Activated naive CD8-positive, alpha-beta T cell treated with anti-CD3 and anti-CD28 coated beads, Interleukin-2, amount 50 U/mL, for 24 hours (primary cell): Measurements from ENCODE around the gene DYDC2.
"Not testable (repeated sequence)": the region's sequence is repeated elsewhere in the genome, so short reads cannot be mapped to it uniquely, and the experiment has no call there.

Experiments
- ATAC-seq: fragments of 150-1000 bp; cut with Tn5 transposase; one replicate; pipeline ENCODE4 v1.10.0; 2021
- DNase-seq: peaks from one replicate; pipeline ENCODE4 v3.0.0; 2021
- H3K27ac Mint-ChIP-seq: one replicate; pipeline ENCODE4 v1.8.0; 2021; ENCODE audit warnings: mild to moderate bottlenecking, mixed read lengths
- H3K27me3 Mint-ChIP-seq: one replicate; pipeline ENCODE4 v1.8.0; 2021; ENCODE audit warnings: mixed read lengths
- H3K36me3 Mint-ChIP-seq: one replicate; pipeline ENCODE4 v1.8.0; 2021; ENCODE audit warnings: low read depth, mixed read lengths
- H3K4me1 Mint-ChIP-seq: one replicate; pipeline ENCODE4 v1.8.0; 2021; ENCODE audit warnings: mixed read lengths
- H3K4me3 Mint-ChIP-seq: one replicate; pipeline ENCODE4 v1.8.0; 2021; ENCODE audit warnings: mild to moderate bottlenecking, moderate library complexity, mixed read lengths
- H3K9me3 Mint-ChIP-seq: one replicate; pipeline ENCODE4 v1.8.0; 2021; ENCODE audit warnings: mixed read lengths

Gene DYDC2

DNA sequence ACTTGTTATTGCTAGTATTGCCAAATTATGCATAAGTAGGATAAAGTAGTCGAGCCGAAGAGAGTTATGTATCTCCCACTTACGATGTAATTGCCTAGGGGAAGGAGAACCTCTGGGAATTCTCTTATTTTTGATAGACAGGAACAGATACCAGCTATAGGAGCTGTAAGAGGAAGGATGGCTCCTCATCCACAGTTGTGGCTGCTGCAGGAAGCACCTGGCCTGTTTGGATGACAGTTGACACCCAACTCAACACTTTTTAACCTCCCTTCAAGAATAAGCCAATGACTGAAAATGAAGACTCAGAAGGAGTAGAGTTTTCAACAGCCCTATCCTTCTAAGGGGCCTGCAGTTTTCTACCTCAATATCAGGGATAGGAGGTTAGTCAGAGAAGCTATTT lies 6.3 kb upstream of the DYDC2 start:
- peaks cover 18% of the 10 kb centered on the region for H3K27me3 Mint-ChIP-seq
- no peaks in the 10 kb centered on the region for H3K9me3 Mint-ChIP-seq
- H3K4me1 Mint-ChIP-seq: no peaks in the 10 kb centered on the region
- DNase-seq (no peak), ATAC-seq (no peak)
- H3K27ac Mint-ChIP-seq: no peak overlapping the region
- no peaks in the 10 kb centered on the region for H3K36me3 Mint-ChIP-seq
- no peak overlapping the region for H3K4me3 Mint-ChIP-seq

GRCh38 chr10:80351220-80351619 lies 5.4 kb upstream of the DYDC2 start:
- no peaks in the 10 kb centered on the region for H3K36me3 Mint-ChIP-seq
- H3K27ac Mint-ChIP-seq: no peak overlapping the region
- H3K4me1 Mint-ChIP-seq: no peaks in the 10 kb centered on the region
- DNase-seq (no peak), ATAC-seq (no peak)
- H3K27me3 Mint-ChIP-seq: peaks cover 28% of the 10 kb centered on the region
- H3K4me3 Mint-ChIP-seq: no peak overlapping the region
- H3K9me3 Mint-ChIP-seq: no peaks in the 10 kb centered on the region

GRCh38 chr10:80356989-80357850 lies 639 bp downstream of the DYDC2 start:
- ATAC-seq (no peak), DNase-seq (peak; percentile 13)
- Mint-ChIP-seq H3K4me1 (peaks cover 8% of the 10 kb centered on the region), H3K27me3 (peaks cover 39% of the 10 kb centered on the region), H3K4me3 (peak overlapping the region; percentile 65), H3K27ac (no peak overlapping the region), H3K36me3 (no peaks in the 10 kb centered on the region), H3K9me3 (no peaks in the 10 kb centered on the region)

DNA sequence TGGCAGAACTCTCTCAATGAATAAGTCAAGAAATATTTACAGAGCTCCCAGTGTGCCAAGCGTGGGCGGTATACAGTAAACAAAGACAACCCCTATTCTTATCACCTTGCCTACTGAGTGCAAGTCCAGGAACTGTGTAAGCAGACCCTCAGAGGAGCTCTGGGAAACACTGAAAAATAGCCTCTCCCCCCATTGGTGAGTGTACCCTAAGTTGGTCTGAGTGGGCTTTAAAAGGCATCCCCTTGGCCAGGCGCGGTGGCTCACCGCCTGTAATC lies 1.2 kb downstream of the DYDC2 start:
- H3K4me3 Mint-ChIP-seq: no peak overlapping the region
- H3K27me3 Mint-ChIP-seq: peaks cover 37% of the 10 kb centered on the region
- no peak for ATAC-seq
- DNase-seq: no peak
- H3K4me1 Mint-ChIP-seq: peaks cover 8% of the 10 kb centered on the region
- H3K36me3 Mint-ChIP-seq: no peaks in the 10 kb centered on the region
- H3K27ac Mint-ChIP-seq: no peak overlapping the region
- H3K9me3 Mint-ChIP-seq: no peaks in the 10 kb centered on the region

DNA sequence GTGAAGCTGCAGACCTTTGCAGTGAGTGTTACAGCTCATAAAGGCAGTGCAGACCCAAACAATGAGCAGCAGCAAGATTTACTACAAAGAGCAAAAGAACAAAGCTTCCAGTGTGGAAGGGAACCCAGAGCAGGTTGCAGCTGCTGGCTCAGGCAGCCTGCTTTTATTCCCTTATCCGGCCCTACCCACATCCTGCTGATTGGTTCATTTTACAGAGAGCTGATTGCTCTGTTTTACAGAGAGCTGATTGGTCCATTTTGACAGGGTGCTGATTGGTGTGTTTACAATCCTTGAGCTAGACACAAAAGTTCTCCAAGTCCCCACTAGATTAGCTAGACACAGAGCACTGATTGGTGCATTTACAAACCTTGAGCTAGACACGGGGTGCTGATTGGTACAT lies 2.3 kb downstream of the DYDC2 start:
- not testable (repeated sequence) for H3K27ac Mint-ChIP-seq, DNase-seq, H3K4me3 Mint-ChIP-seq, H3K9me3 Mint-ChIP-seq, ATAC-seq, H3K4me1 Mint-ChIP-seq, H3K36me3 Mint-ChIP-seq
- H3K27me3 Mint-ChIP-seq: peaks cover 33% of the 10 kb centered on the region

- DNase-seq (no peak), ATAC-seq (no peak)
- Mint-ChIP-seq H3K27me3 (peaks cover 31% of the 10 kb centered on the region), H3K27ac (no peak overlapping the region), H3K4me1 (peaks cover 8% of the 10 kb centered on the region), H3K9me3 (no peaks in the 10 kb centered on the region), H3K36me3 (no peaks in the 10 kb centered on the region), H3K4me3 (no peak overlapping the region)
These were observed 3.1 kb downstream of the DYDC2 start for GRCh38 chr10:80359644-80360043.

DNA sequence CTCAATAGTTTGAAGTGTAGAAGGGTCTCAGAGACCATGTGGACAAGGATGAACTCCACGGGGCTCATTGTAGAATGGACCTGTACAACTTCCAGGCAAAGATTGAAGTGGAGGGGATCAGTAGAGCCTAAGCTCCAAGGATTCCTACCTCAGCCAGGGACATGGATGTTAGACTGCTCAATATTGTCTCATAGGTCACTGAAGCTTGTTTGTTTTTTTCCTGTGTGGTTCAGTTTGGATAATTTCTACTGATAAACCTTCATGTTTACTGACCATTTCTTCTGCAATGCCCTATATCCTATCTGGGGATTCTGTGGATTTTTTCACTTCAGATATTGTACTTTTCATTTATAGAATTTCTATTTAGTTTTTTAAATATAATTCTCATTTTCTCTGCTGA lies 8.9 kb downstream of the DYDC2 start:
- no peak overlapping the region for H3K27ac Mint-ChIP-seq
- no peak overlapping the region for H3K4me3 Mint-ChIP-seq
- DNase-seq: no peak
- peaks cover 2% of the 10 kb centered on the region for H3K36me3 Mint-ChIP-seq
- no peaks in the 10 kb centered on the region for H3K4me1 Mint-ChIP-seq
- H3K27me3 Mint-ChIP-seq: peaks cover 2% of the 10 kb centered on the region
- no peak for ATAC-seq
- H3K9me3 Mint-ChIP-seq: peaks cover 25% of the 10 kb centered on the region

GRCh38 chr10:80371467-80371866 lies 14.9 kb downstream of the DYDC2 start:
- peaks cover 2% of the 10 kb centered on the region for H3K36me3 Mint-ChIP-seq
- H3K27ac Mint-ChIP-seq: no peak overlapping the region

DNA sequence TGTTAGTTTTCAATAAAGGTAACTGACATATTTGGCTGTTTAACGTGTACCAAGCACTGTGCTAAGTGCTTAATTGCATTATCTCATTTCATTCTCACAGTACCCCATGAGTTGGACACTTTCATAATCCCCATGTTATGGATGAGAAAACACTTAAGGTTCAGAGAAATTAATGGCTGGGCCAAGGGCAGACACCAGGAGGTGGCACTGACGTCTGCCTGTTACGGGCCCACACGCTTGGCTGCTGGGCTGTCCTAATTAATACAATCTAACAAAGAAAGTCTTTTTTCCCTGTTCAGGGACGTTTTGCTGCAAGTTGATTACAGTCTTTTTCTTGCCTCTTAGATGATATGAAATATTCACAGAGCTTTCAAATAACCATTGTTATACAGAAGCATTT lies 16.1 kb downstream of the DYDC2 start:
- Mint-ChIP-seq H3K27me3 (no peaks in the 10 kb centered on the region), H3K36me3 (peaks cover 2% of the 10 kb centered on the region), H3K9me3 (peaks cover 12% of the 10 kb centered on the region), H3K4me1 (no peaks in the 10 kb centered on the region), H3K4me3 (no peak overlapping the region), H3K27ac (no peak overlapping the region)
- no peak for DNase-seq
- ATAC-seq: no peak

More at GRCh38 chr10:80371467-80371866, 14.9 kb downstream of the DYDC2 start:
- no peak overlapping the region for H3K4me3 Mint-ChIP-seq
- peaks cover 2% of the 10 kb centered on the region for H3K27me3 Mint-ChIP-seq
- no peaks in the 10 kb centered on the region for H3K4me1 Mint-ChIP-seq
- ATAC-seq: no peak
- no peak for DNase-seq
- peaks cover 22% of the 10 kb centered on the region for H3K9me3 Mint-ChIP-seq

DNA sequence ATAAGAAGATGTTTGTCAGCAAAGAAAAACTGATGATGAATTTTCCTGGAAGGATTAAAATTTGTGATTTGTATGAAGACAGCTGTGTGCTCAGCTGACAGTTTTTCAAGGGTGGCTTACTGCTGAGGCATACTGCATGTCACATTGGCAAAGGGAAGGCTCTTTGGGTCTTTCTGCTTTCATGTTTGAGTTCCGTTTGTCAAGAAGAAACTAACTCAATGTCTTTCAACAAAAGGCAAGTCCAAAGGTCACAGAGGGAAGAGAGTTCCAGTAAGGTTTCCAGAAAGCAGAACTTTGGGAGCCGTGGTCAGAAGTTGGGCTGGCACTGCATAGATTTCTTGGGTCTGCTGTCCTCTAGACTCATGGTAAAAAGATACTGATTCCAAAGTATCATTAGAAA lies 16.9 kb downstream of the DYDC2 start:
- no peak for ATAC-seq
- Mint-ChIP-seq H3K4me3 (no peak overlapping the region), H3K9me3 (peaks cover 6% of the 10 kb centered on the region), H3K36me3 (no peaks in the 10 kb centered on the region), H3K27ac (no peak overlapping the region), H3K4me1 (peaks cover 5% of the 10 kb centered on the region), H3K27me3 (no peaks in the 10 kb centered on the region)
- DNase-seq: no peak

DNA sequence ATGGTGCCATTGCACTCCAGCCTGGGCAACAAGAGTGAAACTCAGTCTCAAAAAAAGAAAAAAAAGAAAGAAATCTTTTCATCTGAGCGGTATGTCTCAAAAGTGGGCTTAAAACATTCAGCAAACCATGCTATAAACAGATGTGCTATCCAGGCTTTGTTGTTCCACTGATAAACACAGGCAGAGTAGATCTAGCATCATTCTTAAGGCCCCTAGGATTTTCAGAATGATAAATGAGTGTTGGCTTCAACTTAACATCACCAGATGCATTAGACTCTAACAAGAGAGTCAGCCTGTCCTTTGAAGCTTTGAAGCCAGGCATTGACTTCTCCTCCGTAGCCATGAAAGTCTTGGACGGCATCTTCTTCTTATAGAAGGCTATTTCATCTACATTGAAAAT lies 23.1 kb downstream of the DYDC2 start:
- Mint-ChIP-seq H3K4me1 (peaks cover 15% of the 10 kb centered on the region), H3K4me3 (no peak overlapping the region), H3K36me3 (no peaks in the 10 kb centered on the region), H3K27ac (no peak overlapping the region), H3K9me3 (no peaks in the 10 kb centered on the region), H3K27me3 (no peaks in the 10 kb centered on the region)
- no peak for ATAC-seq
- DNase-seq: no peak

- Mint-ChIP-seq H3K36me3 (no peaks in the 10 kb centered on the region), H3K27me3 (no peaks in the 10 kb centered on the region), H3K4me3 (no peak overlapping the region), H3K9me3 (no peaks in the 10 kb centered on the region), H3K4me1 (peaks cover 15% of the 10 kb centered on the region), H3K27ac (no peak overlapping the region)
- no peak for DNase-seq
- ATAC-seq: no peak
These were observed 23.6 kb downstream of the DYDC2 start for GRCh38 chr10:80380185-80380584.

- H3K4me3 Mint-ChIP-seq: no peak overlapping the region
- DNase-seq (peak; percentile 32), ATAC-seq (peak; percentile 38)
- H3K36me3 Mint-ChIP-seq: no peaks in the 10 kb centered on the region
- peaks cover 15% of the 10 kb centered on the region for H3K4me1 Mint-ChIP-seq
- no peaks in the 10 kb centered on the region for H3K27me3 Mint-ChIP-seq
- H3K9me3 Mint-ChIP-seq: no peaks in the 10 kb centered on the region
- H3K27ac Mint-ChIP-seq: no peak overlapping the region
These were observed 26.4 kb downstream of the DYDC2 start for GRCh38 chr10:80382989-80383388.

- no peak overlapping the region for H3K4me3 Mint-ChIP-seq
- no peaks in the 10 kb centered on the region for H3K9me3 Mint-ChIP-seq
- no peaks in the 10 kb centered on the region for H3K36me3 Mint-ChIP-seq
- no peak for DNase-seq
- H3K4me1 Mint-ChIP-seq: no peaks in the 10 kb centered on the region
- H3K27ac Mint-ChIP-seq: no peak overlapping the region
- ATAC-seq: no peak
- no peaks in the 10 kb centered on the region for H3K27me3 Mint-ChIP-seq
These were observed 34.2 kb downstream of the DYDC2 start for GRCh38 chr10:80390740-80391139.

- Mint-ChIP-seq H3K9me3 (no peaks in the 10 kb centered on the region), H3K36me3 (no peaks in the 10 kb centered on the region), H3K27ac (no peak overlapping the region), H3K4me1 (no peaks in the 10 kb centered on the region), H3K27me3 (no peaks in the 10 kb centered on the region), H3K4me3 (no peak overlapping the region)
- DNase-seq (no peak), ATAC-seq (no peak)
These were observed 35.7 kb downstream of the DYDC2 start for GRCh38 chr10:80392250-80392649.
